ENCODE results near the gene MMP24.

MMP24 gene

GRCh38 chr20:35271073-35271882, 44.8 kb downstream of the MMP24 start:
- DNase-seq (ENCODE audit: low read depth, low spot score): no peak
- ChIA-PET POLR2A (no interaction called here), CTCF (interaction anchor here (0.9 to 11.3 kb wide), 8 partner anchors 9 to 195 kb away, joined by 3 to 271 read pairs (median 7); partner anchors contain the start of genes EDEM2, EIF6 and GDF5)
- H3K4me3 ChIP-seq (ENCODE audit: low read depth, low read length): no peak overlapping the region
- TF ChIP-seq CTCF (IDR thresholded peaks at IDR 0.05; ENCODE audit: insufficient read depth, low read length, missing control alignments): no peak

DNA sequence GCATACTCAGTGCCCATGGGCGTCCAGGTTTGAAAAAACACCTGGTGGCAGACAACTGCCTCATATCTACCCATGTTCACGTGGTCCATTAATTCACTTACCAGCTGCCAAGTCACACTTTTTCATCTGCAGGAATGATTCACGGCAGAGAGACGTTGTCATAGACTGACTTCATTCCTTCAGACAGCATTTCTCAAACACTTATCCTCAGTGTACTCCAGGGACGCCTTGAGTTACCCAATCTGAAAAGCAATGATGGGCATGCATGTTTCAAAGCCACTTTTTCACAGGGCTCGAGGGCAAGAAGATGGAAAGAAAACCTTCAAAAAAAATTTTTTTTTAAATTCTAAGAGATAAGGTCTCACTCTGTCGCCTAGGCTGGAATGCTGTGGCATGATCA, 45.4 kb downstream of the MMP24 start:
- no peak for DNase-seq (ENCODE audit: low read depth, low spot score)
- CTCF ChIA-PET: interaction anchor here (0.9 to 11.3 kb wide), 6 partner anchors 12 to 177 kb away, joined by 4 to 271 read pairs (median 30); partner anchors contain the start of genes EDEM2, EIF6 and GDF5
- TF ChIP-seq CTCF (IDR thresholded peaks at IDR 0.05; ENCODE audit: insufficient read depth, low read length, missing control alignments): no peak
- POLR2A ChIA-PET: interaction anchor here (1.1 kb wide), 1 partner anchor 180 kb away, joined by 3 read pairs; no protein-coding TSS in a partner anchor
- no peak overlapping the region for H3K4me3 ChIP-seq (ENCODE audit: low read depth, low read length)

DNA sequence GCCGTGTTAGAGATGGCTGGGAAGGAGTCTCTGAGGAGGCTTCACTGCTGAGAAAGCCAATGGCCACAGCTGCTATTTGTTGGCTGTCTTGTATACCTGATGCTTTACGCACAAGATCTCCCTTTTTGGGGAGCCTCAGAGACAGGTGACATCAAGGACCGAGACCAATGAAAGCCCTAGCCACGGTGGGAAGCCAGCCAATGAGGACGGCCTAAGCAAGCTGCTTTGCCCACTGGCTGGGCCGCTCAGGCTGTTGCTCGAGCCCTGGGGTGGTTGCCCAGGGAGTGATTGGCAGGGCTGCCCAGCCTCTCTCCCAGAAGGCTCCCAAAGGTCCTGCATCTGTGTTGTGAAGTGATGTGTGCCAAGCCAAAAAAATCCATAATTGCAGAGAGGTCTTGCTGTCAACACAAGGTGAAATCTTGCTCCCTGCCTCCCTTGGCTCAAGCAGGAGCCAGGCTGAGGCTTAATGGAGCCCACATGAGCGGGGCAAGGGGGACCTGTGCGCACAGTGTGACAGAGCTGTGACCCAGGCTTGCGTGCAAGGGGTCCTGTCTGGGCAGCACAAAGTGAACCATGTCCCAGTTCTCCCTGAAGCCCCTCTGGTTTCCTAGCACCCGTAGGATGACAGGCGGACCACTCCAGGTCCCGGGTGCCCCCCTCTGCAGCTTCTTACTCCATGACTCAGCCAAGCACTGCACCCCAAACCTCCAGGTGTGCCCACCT, 47.1 kb downstream of the MMP24 start:
- H3K4me3 ChIP-seq (ENCODE audit: low read depth, low read length): no peak overlapping the region
- TF ChIP-seq CTCF (IDR thresholded peaks at IDR 0.05; ENCODE audit: insufficient read depth, low read length, missing control alignments): no peak
- DNase-seq (ENCODE audit: low read depth, low spot score): no peak
- CTCF ChIA-PET: interaction anchor here (0.7 to 11.3 kb wide), 9 partner anchors 10 to 179 kb away, joined by 3 to 271 read pairs (median 5); partner anchors contain the start of genes EDEM2 and GDF5
- POLR2A ChIA-PET: interaction anchor here (1.0 kb wide), 1 partner anchor 181 kb away, joined by 3 read pairs; the partner anchor contains the start of gene CEP250

DNA sequence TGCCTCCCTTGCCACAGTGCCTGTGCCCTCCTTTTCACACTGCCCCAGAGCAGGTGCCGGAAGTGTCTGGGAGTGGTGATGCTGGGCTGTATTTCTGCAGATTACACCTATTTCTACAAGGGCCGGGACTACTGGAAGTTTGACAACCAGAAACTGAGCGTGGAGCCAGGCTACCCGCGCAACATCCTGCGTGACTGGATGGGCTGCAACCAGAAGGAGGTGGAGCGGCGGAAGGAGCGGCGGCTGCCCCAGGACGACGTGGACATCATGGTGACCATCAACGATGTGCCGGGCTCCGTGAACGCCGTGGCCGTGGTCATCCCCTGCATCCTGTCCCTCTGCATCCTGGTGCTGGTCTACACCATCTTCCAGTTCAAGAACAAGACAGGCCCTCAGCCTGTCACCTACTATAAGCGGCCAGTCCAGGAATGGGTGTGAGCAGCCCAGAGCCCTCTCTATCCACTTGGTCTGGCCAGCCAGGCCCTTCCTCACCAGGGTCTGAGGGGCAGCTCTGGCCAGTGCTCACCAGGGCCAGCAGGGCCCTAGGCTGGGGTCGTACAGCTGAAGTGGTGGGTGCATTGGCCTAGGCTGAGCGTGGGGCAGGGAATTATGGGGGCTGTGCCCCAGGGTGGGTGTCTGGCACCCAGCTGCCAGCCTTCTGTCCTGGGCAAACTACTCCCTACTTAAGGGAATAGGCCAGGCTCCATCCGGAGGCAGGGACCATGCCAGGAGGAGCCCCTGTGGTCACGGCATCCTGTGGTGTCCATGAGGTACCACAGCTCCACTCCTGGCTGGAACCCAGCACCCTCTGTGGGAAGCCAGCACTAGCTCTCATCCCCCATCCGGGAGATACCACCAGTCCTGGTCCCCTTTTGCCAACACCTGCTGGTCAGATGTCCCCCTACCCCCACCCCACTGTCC, 47.9 kb downstream of the MMP24 start:
- ChIA-PET POLR2A (interaction anchor here (0.8 kb wide), 1 partner anchor 9 kb away, joined by 3 read pairs; no protein-coding TSS in a partner anchor), CTCF (interaction anchor here (0.9 to 5.1 kb wide), 6 partner anchors 10 to 178 kb away, joined by 3 to 29 read pairs (median 10); partner anchors contain the start of genes EDEM2 and GDF5)
- no peak for DNase-seq (ENCODE audit: low read depth, low spot score)
- no peak for TF ChIP-seq CTCF (IDR thresholded peaks at IDR 0.05; ENCODE audit: insufficient read depth, low read length, missing control alignments)
- no peak overlapping the region for H3K4me3 ChIP-seq (ENCODE audit: low read depth, low read length)

DNA sequence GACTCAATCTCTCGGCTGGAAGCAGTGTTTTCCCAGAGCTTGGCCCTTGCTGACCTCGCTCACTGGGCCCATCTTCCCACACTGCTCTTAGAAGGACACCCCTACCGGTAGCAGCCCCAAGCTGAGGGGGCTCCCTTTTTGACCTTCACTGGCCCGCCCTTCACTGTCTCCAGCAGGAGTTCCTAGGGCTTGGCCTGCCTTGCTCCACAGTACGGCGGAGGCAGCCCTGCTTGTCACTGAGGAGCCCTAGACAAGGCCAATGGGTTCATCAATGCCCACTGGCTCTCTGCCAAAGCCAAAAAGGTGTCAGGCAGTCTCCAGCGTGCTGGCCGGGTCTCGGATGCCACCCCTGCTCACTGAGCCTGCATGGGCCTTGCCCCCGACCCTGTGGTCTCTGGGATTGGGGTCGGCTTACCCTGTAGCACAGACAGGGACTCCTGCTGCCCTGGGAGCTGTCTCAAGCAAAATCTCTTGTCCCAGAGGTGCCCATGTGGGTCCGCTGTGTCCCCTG, 49.3 kb downstream of the MMP24 start:
- ChIA-PET CTCF (interaction anchor here (0.7 to 5.1 kb wide), 9 partner anchors 11 to 172 kb away, joined by 3 to 29 read pairs (median 7); partner anchors contain the start of genes EDEM2 and GDF5), POLR2A (interaction anchor here (0.6 to 1.4 kb wide), 4 partner anchors 9 to 180 kb away, joined by 3 to 5 read pairs (median 4); partner anchors contain the start of genes CEP250 and EDEM2)
- no peak for TF ChIP-seq CTCF (IDR thresholded peaks at IDR 0.05; ENCODE audit: insufficient read depth, low read length, missing control alignments)
- no peak for DNase-seq (ENCODE audit: low read depth, low spot score)
- H3K4me3 ChIP-seq (ENCODE audit: low read depth, low read length): no peak overlapping the region

Measured in AG04449 (cell line).